NCI-H345 (cell line): ENCODE measurements around the gene LRMDA.

Experiments
- DNase-seq: peaks from one replicate; lab custom pipeline; 2025; lab: John Stamatoyannopoulos, UW

The LRMDA gene

GRCh38 chr10:75402486-75403143, 28.8 kb upstream of the LRMDA start:
- no peak for DNase-seq

GRCh38 chr10:75403144-75403938, 28.1 kb upstream of the LRMDA start:
- peak; percentile 47 for DNase-seq

- peak; percentile 87 for DNase-seq
Measured at GRCh38 chr10:75403939-75404814, 27.2 kb upstream of the LRMDA start.

GRCh38 chr10:75404815-75405597, 26.4 kb upstream of the LRMDA start:
- DNase-seq, result peak; percentile 22

GRCh38 chr10:75405598-75406461, 25.6 kb upstream of the LRMDA start:
- no peak for DNase-seq

- DNase-seq, result no peak
Measured at GRCh38 chr10:75406462-75407223, 24.8 kb upstream of the LRMDA start.

- DNase-seq, result no peak
Measured at GRCh38 chr10:75407224-75407712, 24.2 kb upstream of the LRMDA start.

- DNase-seq, result no peak
Measured at GRCh38 chr10:75407713-75408508, 23.5 kb upstream of the LRMDA start.

- DNase-seq, result no peak
Measured at GRCh38 chr10:75408509-75408875, 22.9 kb upstream of the LRMDA start.

GRCh38 chr10:75408911-75409885, 22.2 kb upstream of the LRMDA start:
- DNase-seq, result peak; percentile 74

GRCh38 chr10:75410132-75411005, 21.1 kb upstream of the LRMDA start:
- DNase-seq, result no peak

- DNase-seq, result no peak
Measured at GRCh38 chr10:75414527-75414926, 16.9 kb upstream of the LRMDA start.

- DNase-seq, result peak; percentile 44
Measured at GRCh38 chr10:75417522-75417927, 13.9 kb upstream of the LRMDA start.

GRCh38 chr10:75418293-75418692, 13.1 kb upstream of the LRMDA start:
- DNase-seq, result no peak

GRCh38 chr10:75418712-75419111, 12.7 kb upstream of the LRMDA start:
- DNase-seq, result no peak

- no peak for DNase-seq
Measured at GRCh38 chr10:75422913-75423312, 8.5 kb upstream of the LRMDA start.

GRCh38 chr10:75424571-75424970, 6.9 kb upstream of the LRMDA start:
- no peak for DNase-seq
